ENCODE measurements around the gene DDN. TPM values are rescaled to one million over a fixed set of nuclear protein-coding genes. Genes with fewer than 3 reads are reported as not detected.

Gene DDN
- total RNA-seq, 1 experiment from 2014 or later: 3.5 TPM

DNA sequence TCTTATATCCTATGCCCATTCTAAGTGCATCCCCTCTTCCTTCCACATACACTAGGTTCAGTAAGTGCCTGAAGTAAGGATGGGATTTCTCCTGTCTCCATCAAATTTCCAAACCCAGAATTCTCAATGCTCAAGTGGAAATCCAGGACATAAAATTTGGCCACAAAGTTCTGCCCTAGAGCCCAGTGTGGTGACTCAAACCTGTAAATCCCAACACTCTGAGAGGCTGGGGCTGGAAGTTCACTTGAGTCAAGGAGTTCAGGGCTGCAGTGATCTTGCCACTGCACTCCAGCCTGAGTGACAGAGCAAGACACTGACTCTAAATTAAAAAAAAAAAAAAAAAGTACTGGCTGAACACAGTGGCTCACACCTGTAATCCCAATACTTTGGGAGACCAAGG lies 37.4 kb downstream of the DDN start:
- H3K36me3 ChIP-seq (ENCODE audit: low read depth, low read length): no peaks in the 10 kb centered on the region

DNA sequence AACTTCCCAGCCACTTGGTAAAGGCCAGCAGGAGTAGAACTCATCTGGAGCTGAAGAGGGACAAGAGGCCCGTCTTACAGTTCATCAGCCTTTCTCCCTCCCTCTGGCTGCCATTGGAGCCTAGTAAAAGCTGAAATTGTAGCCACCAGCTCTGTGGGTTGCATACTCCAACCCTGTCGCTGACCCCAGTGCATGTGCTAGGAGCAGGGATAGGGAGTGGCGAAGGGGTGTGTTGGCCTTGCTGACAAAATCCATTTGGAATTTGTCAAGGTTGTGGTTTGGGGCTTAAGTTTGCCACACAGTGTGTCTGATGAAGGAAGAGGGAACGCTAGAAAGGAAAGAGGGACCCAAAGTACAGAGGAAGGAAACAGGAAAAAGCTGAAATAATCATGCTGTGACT lies 37.8 kb downstream of the DDN start:
- no peaks in the 10 kb centered on the region for H4K20me1 ChIP-seq (ENCODE audit: low read length)
- POLR2A ChIA-PET (ENCODE audit: unreplicated experiment): no interaction called here
- no peak overlapping the region for H3K9ac ChIP-seq (ENCODE audit: low read length)
- peak; percentile 72 for DNase-seq
- peak overlapping the region; percentile 27 for H3K27ac ChIP-seq (ENCODE audit: low read length)
- H3K36me3 ChIP-seq (ENCODE audit: low read depth, low read length): no peaks in the 10 kb centered on the region
- intact Hi-C loops (cut with micrococcal nuclease): no loop called here
- H2AFZ ChIP-seq (ENCODE audit: low read length): peak overlapping the region; percentile 29; the same call in 1 of the 2 replicates
- TF ChIP-seq, protein P1, sequence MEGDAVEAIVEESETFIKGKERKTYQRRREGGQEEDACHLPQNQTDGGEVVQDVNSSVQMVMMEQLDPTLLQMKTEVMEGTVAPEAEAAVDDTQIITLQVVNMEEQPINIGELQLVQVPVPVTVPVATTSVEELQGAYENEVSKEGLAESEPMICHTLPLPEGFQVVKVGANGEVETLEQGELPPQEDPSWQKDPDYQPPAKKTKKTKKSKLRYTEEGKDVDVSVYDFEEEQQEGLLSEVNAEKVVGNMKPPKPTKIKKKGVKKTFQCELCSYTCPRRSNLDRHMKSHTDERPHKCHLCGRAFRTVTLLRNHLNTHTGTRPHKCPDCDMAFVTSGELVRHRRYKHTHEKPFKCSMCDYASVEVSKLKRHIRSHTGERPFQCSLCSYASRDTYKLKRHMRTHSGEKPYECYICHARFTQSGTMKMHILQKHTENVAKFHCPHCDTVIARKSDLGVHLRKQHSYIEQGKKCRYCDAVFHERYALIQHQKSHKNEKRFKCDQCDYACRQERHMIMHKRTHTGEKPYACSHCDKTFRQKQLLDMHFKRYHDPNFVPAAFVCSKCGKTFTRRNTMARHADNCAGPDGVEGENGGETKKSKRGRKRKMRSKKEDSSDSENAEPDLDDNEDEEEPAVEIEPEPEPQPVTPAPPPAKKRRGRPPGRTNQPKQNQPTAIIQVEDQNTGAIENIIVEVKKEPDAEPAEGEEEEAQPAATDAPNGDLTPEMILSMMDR (conservative IDR thresholded peaks at IDR 0.05; ENCODE audit: low read depth, low read length): no peak
- TF ChIP-seq EZH2phosphoT487 (IDR thresholded peaks at IDR 0.05; ENCODE audit: borderline replicate concordance, low read length): no peak
- no peak for TF ChIP-seq EZH2 (IDR thresholded peaks at IDR 0.05; ENCODE audit: low read length, unreplicated experiment)
- CTCF ChIA-PET: interaction anchor here (0.6 kb wide), 1 partner anchor 56 kb away, joined by 4 read pairs; no protein-coding TSS in a partner anchor
- H3K9me3 ChIP-seq (ENCODE audit: low read length): no peaks in the 10 kb centered on the region
- H3K4me2 ChIP-seq (ENCODE audit: low read length): peak overlapping the region; percentile 48
- BruUV-seq (replicated peaks): no TSS peak
- H3F3A ChIP-seq (ENCODE audit: low read length, unreplicated experiment): no peaks in the 10 kb centered on the region
- no peaks in the 10 kb centered on the region for H3K27me3 ChIP-seq (ENCODE audit: low read length)
- no peaks in the 10 kb centered on the region for H3K9me2 ChIP-seq (replicated peaks; ENCODE audit: low read length)
- H3K79me2 ChIP-seq (ENCODE audit: low read length): peaks cover 9% of the 10 kb centered on the region
- no peak overlapping the region for H3K4me3 ChIP-seq (ENCODE audit: low read length)
- H3K4me1 ChIP-seq (ENCODE audit: insufficient read depth, low read length): peaks cover 20% of the 10 kb centered on the region
- peak; percentile 8 for ATAC-seq

More for the DNA sequence above, 37.4 kb downstream of the DDN start:
- Histone ChIP-seq H3K9me2 (replicated peaks; ENCODE audit: low read length) (no peaks in the 10 kb centered on the region), H3K4me1 (ENCODE audit: insufficient read depth, low read length) (peaks cover 20% of the 10 kb centered on the region), H2AFZ (ENCODE audit: low read length) (no peak overlapping the region), H3F3A (ENCODE audit: low read length, unreplicated experiment) (no peaks in the 10 kb centered on the region), H4K20me1 (ENCODE audit: low read length) (no peaks in the 10 kb centered on the region), H3K79me2 (ENCODE audit: low read length) (peaks cover 5% of the 10 kb centered on the region), H3K4me2 (ENCODE audit: low read length) (peak overlapping the region; percentile 48), H3K4me3 (ENCODE audit: low read length) (no peak overlapping the region), H3K9ac (ENCODE audit: low read length) (no peak overlapping the region), H3K9me3 (ENCODE audit: low read length) (no peaks in the 10 kb centered on the region), H3K27ac (ENCODE audit: low read length) (peak overlapping the region; percentile 27), H3K27me3 (ENCODE audit: low read length) (no peaks in the 10 kb centered on the region)
- BruUV-seq (replicated peaks): no TSS peak
- no peak for TF ChIP-seq EZH2phosphoT487 (IDR thresholded peaks at IDR 0.05; ENCODE audit: borderline replicate concordance, low read length)
- TF ChIP-seq, protein P1 (conservative IDR thresholded peaks at IDR 0.05; ENCODE audit: low read depth, low read length): no peak
- no peak for TF ChIP-seq EZH2 (IDR thresholded peaks at IDR 0.05; ENCODE audit: low read length, unreplicated experiment)
- intact Hi-C loops (cut with micrococcal nuclease): no loop called here
- ATAC-seq (peak; percentile 23; the same call in 1 of the 2 replicates), DNase-seq (peak; percentile 58)
- POLR2A ChIA-PET (ENCODE audit: unreplicated experiment): no interaction called here
- CTCF ChIA-PET: interaction anchor here (0.6 kb wide), 1 partner anchor 56 kb away, joined by 4 read pairs; no protein-coding TSS in a partner anchor

DNA sequence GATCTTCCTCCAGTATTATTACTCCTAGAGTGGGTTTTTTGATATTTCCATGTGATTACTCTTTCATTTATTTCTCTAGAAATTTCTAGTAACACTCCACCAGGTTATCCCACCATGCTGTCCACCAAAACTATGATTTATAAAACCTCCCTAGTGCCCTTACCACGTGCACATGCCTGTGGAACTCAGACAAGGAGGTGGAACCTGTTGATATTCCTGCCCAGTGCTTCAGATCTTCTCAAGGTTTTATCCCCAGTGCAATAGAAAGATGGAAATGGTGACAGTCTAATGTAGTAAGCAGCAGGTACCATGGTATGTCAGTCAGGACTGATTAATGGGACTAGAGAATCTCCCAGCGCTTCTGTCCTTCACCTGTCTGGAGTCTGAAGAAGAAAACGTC lies 38.3 kb downstream of the DDN start:
- H3K27me3 ChIP-seq (ENCODE audit: low read length): no peaks in the 10 kb centered on the region
- ChIA-PET POLR2A (ENCODE audit: unreplicated experiment) (no interaction called here), CTCF (no interaction called here)
- peaks cover 22% of the 10 kb centered on the region for H3K4me1 ChIP-seq (ENCODE audit: insufficient read depth, low read length)
- ATAC-seq (no peak), DNase-seq (no peak)
- no peak overlapping the region for H3K9ac ChIP-seq (ENCODE audit: low read length)
- no peak overlapping the region for H2AFZ ChIP-seq (ENCODE audit: low read length)
- BruUV-seq (replicated peaks): no TSS peak
- H3K4me3 ChIP-seq (ENCODE audit: low read length): no peak overlapping the region
- TF ChIP-seq, protein P1 (conservative IDR thresholded peaks at IDR 0.05; ENCODE audit: low read depth, low read length): no peak
- no peak for TF ChIP-seq EZH2phosphoT487 (IDR thresholded peaks at IDR 0.05; ENCODE audit: borderline replicate concordance, low read length)
- TF ChIP-seq EZH2 (IDR thresholded peaks at IDR 0.05; ENCODE audit: low read length, unreplicated experiment): no peak
- H3K36me3 ChIP-seq (ENCODE audit: low read depth, low read length): no peaks in the 10 kb centered on the region
- peak overlapping the region; percentile 48 for H3K4me2 ChIP-seq (ENCODE audit: low read length)
- intact Hi-C loops (cut with micrococcal nuclease): no loop called here
- no peaks in the 10 kb centered on the region for H3K9me3 ChIP-seq (ENCODE audit: low read length)
- no peaks in the 10 kb centered on the region for H3K9me2 ChIP-seq (replicated peaks; ENCODE audit: low read length)
- peaks cover 14% of the 10 kb centered on the region for H3K79me2 ChIP-seq (ENCODE audit: low read length)
- peaks cover 3% of the 10 kb centered on the region for H4K20me1 ChIP-seq (ENCODE audit: low read length)
- H3F3A ChIP-seq (ENCODE audit: low read length, unreplicated experiment): no peaks in the 10 kb centered on the region
- H3K27ac ChIP-seq (ENCODE audit: low read length): no peak overlapping the region

Measured in PC-3 (cell line).